Lung (tissue), 12 donors: ENCODE results near the gene LDLRAD2. TPM values are rescaled to one million over a fixed set of nuclear protein-coding genes. Genes with fewer than 3 reads are reported as not detected.

Experiments
- ATAC-seq: fragments of 200-7000 bp; cut with Tn5 transposase; one replicate; pipeline ENCODE4 v1.9.1; 2020; ENCODE audit warnings: moderate number of reproducible peaks; ENCODE audit not compliant: insufficient read depth, low FRiP score
- DNase-seq, 3 donors: peaks; one replicate each; pipeline ENCODE4 v3.0.0-alpha.2; 2013 to 2017
- H3K27ac ChIP-seq, 2 donors: one replicate each; pipeline ENCODE4 v1.5.1; 2013; ENCODE audit warnings: mild to moderate bottlenecking in 2 of 2, moderate library complexity in 2 of 2, control low read depth in 1 of 2, inconsistent platforms in 1 of 2, low read depth in 1 of 2, low read length in 1 of 2
- H3K27me3 ChIP-seq, 3 donors: one replicate each; pipeline ENCODE4 v1.5.1; 2013; ENCODE audit warnings: low read length in 2 of 3; ENCODE audit not compliant: control insufficient read depth in 3 of 3, insufficient read depth in 3 of 3
- H3K36me3 ChIP-seq, 4 donors: one replicate each; pipeline ENCODE4 v1.5.1; 2013; ENCODE audit warnings: low read length in 4 of 4, mild to moderate bottlenecking in 1 of 4, moderate library complexity in 1 of 4; ENCODE audit not compliant: control insufficient read depth in 4 of 4, insufficient read depth in 4 of 4
- H3K4me1 ChIP-seq, 5 donors: one replicate each; pipeline ENCODE4 v1.5.1; 2013; ENCODE audit warnings: low read length in 5 of 5, mild to moderate bottlenecking in 2 of 5, moderate library complexity in 1 of 5; ENCODE audit not compliant: control insufficient read depth in 5 of 5, insufficient read depth in 5 of 5
- H3K4me3 ChIP-seq: one replicate; pipeline ENCODE4 v1.5.1; 2013; ENCODE audit warnings: mild to moderate bottlenecking, control low read depth, moderate library complexity
- H3K9ac ChIP-seq, 2 donors: one replicate each; pipeline ENCODE4 v1.5.1; 2013; ENCODE audit warnings: low read length in 2 of 2, control low read depth in 1 of 2; ENCODE audit not compliant: insufficient read depth in 1 of 2
- H3K9me3 ChIP-seq, 4 donors: one replicate each; pipeline ENCODE4 v1.5.1; 2013; ENCODE audit warnings: low read length in 3 of 4, mild to moderate bottlenecking in 1 of 4, moderate library complexity in 1 of 4; ENCODE audit not compliant: control insufficient read depth in 4 of 4, insufficient read depth in 3 of 4
- whole genome bisulfite sequencing, 2 donors: extraction: QIAGEN DNeasy Blood & Tissue Kit; methylation state at CpG; one replicate each; pipeline ENCODE4 v1.1.7; 2013; 5-methylcytosine and 5-hydroxymethylcytosine counted together
- polyA plus RNA-seq, 2 donors: library from polyadenylated mRNA; stranded (reverse); fragments of 200-250 nt; gene quantifications; one replicate each; pipeline ENCODE4 v1.2.1, GENCODE V29; 2013
- total RNA-seq, 2 donors: library from RNA; depleted of rRNA in 1 of 2; stranded (reverse); fragments of >200 nt in 1 of 2; gene quantifications; one replicate each; pipeline ENCODE4 v1.2.1, GENCODE V29; 2014 to 2021
- TF ChIP-seq, protein P1 (sequence below): IDR thresholded peaks from 2 replicates; pipeline ENCODE4 v1.5.1; 2012; ENCODE audit warnings: mild to moderate bottlenecking; ENCODE audit errors: control extremely low read depth, extremely low read depth
- donor health status: control.
- donor health status: control.
- donor health status: Bipolar disorder and iron deficiency.
- donor health status: healthy.
- donor health status: DM: yes; HTN: yes; CAD: no.

LDLRAD2 gene
- total and polyA plus RNA-seq, 4 donors, result 0.20 to 2.8 (median 0.54) TPM

DNA sequence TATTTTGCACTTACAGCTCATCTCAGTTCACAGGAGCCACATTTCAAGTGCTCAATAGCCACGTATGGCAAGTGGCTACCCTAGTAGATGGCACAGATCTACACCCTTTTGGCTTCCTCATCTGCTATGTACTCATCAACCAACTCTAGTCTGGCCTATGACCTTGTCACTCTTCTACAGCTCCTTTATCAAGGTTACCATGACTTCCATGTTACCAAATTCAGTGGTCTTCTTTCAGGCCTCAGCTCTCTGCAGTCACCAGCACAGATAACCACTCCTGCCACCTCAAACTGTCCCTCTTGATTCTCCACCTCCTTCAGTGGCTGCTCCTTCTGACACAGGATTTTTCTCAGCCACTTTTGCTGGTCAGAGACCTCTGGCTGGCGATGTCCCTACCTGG, 17.4 kb upstream of the LDLRAD2 start:
- H3K4me3 ChIP-seq, result no peak overlapping the region
- ATAC-seq (no peak), DNase-seq (no peak)
- 91 to 98% methylated on average over 2 of the region's 2 CpGs for WGBS, 2 donors
- no peaks in the 10 kb centered on the region for H3K27me3 ChIP-seq
- TF ChIP-seq, protein P1, sequence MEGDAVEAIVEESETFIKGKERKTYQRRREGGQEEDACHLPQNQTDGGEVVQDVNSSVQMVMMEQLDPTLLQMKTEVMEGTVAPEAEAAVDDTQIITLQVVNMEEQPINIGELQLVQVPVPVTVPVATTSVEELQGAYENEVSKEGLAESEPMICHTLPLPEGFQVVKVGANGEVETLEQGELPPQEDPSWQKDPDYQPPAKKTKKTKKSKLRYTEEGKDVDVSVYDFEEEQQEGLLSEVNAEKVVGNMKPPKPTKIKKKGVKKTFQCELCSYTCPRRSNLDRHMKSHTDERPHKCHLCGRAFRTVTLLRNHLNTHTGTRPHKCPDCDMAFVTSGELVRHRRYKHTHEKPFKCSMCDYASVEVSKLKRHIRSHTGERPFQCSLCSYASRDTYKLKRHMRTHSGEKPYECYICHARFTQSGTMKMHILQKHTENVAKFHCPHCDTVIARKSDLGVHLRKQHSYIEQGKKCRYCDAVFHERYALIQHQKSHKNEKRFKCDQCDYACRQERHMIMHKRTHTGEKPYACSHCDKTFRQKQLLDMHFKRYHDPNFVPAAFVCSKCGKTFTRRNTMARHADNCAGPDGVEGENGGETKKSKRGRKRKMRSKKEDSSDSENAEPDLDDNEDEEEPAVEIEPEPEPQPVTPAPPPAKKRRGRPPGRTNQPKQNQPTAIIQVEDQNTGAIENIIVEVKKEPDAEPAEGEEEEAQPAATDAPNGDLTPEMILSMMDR, result no peak
- H3K4me1 ChIP-seq, result no peaks in the 10 kb centered on the region
- no peaks in the 10 kb centered on the region for H3K36me3 ChIP-seq
- H3K9me3 ChIP-seq, result peaks cover 0 to 6% (median 1%) of the 10 kb centered on the region in 4 donors
- H3K9ac ChIP-seq, result no peak overlapping the region
- no peak overlapping the region for H3K27ac ChIP-seq

DNA sequence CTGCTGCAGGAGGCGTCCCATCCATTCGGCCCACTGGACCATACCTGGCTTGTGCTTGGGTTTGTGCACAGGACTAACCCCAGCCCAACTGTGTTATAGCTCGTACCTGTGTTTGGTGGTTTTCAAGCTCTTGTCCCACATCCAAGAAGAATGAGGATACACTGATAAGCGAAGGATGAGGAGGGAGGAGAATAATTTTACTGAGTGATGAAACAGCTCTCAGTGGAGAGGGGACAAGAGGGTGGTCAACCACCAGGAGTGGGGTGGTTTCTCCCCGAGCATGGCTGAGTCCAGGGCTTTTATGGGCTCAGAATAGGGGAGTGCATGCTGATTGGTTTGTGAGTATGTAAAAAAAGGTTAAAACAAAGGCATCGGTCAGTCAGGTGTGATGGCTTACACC, 17.0 kb upstream of the LDLRAD2 start:
- Histone ChIP-seq H3K36me3 (no peaks in the 10 kb centered on the region), H3K27me3 (no peaks in the 10 kb centered on the region), H3K27ac (no peak overlapping the region), H3K9ac (no peak overlapping the region), H3K9me3 (peaks cover 0 to 6% (median 1%) of the 10 kb centered on the region in 4 donors), H3K4me3 (no peak overlapping the region), H3K4me1 (no peaks in the 10 kb centered on the region)
- DNase-seq (no peak), ATAC-seq (no peak)
- TF ChIP-seq, protein P1, result no peak
- WGBS, 2 donors, result 96% methylated on average over 6 of the region's 6 CpGs

DNA sequence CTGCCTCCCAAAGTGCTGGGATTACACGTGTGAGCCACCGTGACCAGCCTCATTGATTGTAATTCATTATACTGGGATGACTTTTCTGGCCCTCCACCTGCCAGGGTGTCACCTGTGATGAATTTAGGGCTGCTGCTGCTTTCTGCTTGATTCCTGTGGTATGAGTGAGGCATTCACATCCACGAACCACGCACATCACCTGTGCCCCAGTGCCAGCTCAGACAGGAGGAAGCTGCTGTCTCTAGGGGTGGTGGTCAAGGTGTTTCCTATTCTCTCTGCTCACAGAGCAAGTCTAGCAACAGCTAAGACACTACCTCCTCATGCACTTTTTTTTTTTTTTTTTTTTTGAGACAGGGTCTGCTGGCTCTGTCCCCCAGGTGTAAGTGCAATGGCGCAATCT, 12.3 kb upstream of the LDLRAD2 start:
- ATAC-seq, result no peak
- 76% methylated on average over 5 of the region's 5 CpGs for WGBS, 2 donors

More for the DNA sequence above, 12.3 kb upstream of the LDLRAD2 start:
- Histone ChIP-seq H3K9ac (no peak overlapping the region), H3K27me3 (no peaks in the 10 kb centered on the region), H3K36me3 (no peaks in the 10 kb centered on the region), H3K9me3 (peaks cover 0 to 5% (median 1%) of the 10 kb centered on the region in 4 donors), H3K4me1 (no peaks in the 10 kb centered on the region), H3K4me3 (no peak overlapping the region), H3K27ac (no peak overlapping the region)
- TF ChIP-seq, protein P1, result no peak
- no peak for DNase-seq
